GM18498 (cell line): ENCODE results near the gene TIA1.
"Not testable (repeated sequence)": the region's sequence is repeated elsewhere in the genome, so short reads cannot be mapped to it uniquely, and the experiment has no call there.

Experiments used
- ATAC-seq: cut with Tn5 transposase; IDR thresholded peaks from one replicate; pipeline ENCODE4 v1.9.1; 2021; ENCODE audit warnings: mild to moderate bottlenecking, moderate library complexity; ENCODE audit not compliant: unreplicated experiment

Gene TIA1, protein sequence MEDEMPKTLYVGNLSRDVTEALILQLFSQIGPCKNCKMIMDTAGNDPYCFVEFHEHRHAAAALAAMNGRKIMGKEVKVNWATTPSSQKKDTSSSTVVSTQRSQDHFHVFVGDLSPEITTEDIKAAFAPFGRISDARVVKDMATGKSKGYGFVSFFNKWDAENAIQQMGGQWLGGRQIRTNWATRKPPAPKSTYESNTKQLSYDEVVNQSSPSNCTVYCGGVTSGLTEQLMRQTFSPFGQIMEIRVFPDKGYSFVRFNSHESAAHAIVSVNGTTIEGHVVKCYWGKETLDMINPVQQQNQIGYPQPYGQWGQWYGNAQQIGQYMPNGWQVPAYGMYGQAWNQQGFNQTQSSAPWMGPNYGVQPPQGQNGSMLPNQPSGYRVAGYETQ

GRCh38 chr2:70248181-70248847 lies at the start of gene TIA1:
TIA1 (minus strand) TSS chr2:70248628; CDS start chr2:70248430, 198 bp downstream.
- ATAC-seq = peak; percentile 95

- not testable (repeated sequence) for ATAC-seq
Observed at GRCh38 chr2:70297828-70298227, 49.4 kb upstream of the TIA1 start.

DNA sequence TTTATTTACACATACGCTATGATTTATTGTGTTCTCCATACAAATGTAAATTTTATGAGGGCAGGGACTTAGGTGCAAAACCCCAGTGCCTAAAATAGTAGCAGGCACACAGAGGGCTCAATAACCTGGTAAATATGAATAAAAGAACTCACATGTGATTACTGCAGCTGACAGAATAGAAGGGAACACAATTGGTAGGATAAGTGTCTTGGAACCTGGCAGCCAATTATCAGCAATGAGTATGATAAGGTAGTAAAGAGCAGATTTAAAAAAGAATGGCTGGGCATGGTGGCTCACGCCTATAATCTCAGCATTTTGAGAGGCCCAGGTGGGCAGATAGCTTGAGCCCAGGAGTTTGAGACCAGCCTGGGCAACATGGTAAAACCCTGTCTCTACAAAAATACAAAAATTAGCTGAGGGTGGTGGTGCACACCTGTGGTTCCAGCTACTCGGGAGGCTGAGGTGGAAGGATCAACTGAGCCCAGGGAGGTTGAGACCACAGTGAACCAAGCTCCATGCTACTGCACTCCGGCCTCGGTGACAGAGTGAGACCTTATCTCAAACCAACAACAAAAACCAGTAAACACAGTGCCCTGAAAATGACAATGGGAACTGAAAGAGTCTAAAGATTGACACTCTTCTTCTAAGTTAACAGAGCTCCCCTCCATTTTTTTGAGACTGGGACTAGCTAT lies 35.2 kb upstream of the TIA1 start:
- ATAC-seq = no peak

DNA sequence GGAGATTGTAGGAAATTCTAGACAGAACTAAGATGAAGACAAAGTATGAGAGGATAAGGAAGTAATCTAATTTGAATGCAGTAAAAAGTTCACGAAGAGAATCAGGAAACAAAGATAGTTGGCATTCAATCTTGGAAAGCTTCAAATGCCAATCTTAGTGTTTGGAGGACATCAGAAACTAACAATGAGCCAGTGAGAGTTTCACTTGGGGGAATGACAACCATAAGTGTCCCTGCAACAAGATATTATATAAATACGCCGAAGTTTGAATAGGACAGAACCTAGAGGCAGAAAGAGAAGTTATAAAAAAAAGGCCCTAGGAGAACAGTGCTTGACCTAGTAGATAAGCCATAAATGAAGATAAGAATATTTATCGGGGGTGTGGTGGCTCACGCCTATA lies 34.0 kb upstream of the TIA1 start:
- ATAC-seq = no peak

DNA sequence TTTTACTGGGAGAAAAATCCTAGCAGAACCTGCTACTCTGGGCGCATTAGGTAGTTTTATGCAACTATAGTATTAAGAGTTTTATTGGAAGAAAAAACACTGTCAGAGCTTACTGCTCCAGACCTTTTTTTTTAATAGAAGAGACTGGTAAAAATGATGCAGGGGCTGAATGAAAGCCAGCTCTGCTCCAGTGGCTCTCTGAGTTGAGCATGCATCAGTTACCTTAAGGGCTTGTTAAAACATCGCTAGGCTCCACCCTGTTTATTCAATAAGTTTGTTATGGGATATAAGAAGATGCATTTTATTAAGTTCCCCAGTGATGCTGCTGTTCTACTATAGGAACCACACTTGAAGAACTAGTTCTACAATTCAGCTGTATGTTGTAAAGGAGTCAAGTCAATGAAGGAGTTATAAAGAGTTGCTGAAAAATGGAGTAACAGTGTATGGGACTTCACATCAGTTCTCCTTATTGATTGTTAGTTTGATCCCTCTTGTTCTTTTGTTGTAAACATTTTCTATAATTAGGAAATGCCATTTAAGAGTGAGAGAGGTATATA lies 31.9 kb upstream of the TIA1 start:
- ATAC-seq = no peak

DNA sequence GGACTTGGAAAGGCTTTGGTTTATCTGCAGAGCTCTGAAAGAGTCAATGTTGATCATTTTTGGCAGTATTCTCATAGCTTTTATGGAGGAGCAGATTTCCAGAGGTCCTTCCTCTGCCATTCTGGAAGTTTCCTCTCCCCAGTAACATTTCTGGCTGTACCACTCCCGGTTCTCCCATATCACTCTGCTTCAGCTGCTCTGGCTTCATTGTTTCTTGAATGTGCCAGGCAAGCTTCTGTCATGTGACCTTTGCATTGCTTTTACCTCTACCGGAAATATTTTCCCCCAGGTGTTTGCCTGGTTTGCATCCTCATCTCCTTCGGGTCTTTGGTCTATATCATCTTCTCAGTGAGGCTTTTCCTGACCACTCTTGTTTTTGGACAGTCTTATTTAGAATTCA lies 21.9 kb upstream of the TIA1 start:
- no peak for ATAC-seq

DNA sequence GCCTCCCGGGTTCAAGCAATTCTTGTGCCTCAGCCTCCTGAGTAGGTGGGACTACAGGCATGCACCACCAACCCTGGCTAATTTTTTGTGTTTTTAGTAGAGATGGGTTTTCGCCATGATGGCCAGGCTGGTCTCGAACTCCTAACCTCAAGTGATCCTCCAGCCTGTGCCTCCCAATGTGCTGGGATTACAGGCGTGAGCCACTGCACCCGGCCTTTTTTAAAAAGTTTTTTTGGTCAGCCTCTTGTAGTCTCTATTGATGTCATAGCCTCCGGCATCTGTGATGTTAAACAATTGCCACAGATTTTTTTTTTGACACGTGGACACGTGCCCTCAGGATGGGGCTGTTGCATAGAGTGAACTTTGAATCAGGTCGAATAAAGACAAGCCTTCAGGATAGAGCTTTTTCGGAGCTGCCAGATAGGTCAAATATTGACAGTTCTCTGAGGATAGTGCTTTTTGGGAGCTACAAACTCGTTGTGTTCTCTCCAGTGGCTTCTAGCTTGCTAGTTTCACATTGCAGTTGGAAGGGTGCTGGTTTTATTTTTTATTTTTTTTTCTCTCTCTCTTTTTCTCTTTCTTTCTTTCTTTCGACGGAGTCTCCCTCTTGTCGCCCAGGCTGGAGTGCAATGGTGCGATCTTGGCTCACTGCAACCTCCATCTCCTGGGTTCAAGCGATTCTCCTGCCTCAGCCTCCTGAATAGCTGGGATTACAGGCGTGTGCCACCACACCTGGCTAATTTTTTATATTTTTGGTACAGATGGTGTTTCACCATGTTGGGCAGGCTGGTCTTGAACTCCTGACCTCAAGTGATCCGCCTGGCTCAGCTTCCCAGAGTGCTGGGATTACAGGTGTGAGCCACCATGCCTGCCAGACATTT lies 21.2 kb upstream of the TIA1 start:
- not testable (repeated sequence) for ATAC-seq

GRCh38 chr2:70266925-70267324 lies 18.5 kb upstream of the TIA1 start:
- not testable (repeated sequence) for ATAC-seq

DNA sequence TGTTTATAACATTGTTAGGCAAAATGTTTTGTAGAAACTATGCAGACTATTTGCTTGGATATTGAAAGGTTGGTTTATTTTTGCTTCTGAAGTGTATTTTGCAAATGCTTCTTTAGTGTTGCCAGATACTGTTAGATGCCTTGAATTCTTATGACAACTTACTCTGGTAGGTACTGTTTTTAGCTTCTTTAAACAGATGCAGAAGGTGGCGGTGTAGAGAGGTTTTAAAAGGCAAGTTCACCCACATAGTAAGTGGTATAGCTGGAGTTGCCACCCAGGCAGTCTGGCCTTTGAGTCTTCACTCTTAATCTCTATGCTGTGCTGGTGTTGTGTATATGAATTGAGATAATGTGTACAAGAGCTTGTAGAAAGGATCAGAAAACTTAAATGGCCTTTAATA lies 13.1 kb upstream of the TIA1 start:
- ATAC-seq = no peak

GRCh38 chr2:70258532-70258875 lies 10.1 kb upstream of the TIA1 start:
- no peak for ATAC-seq

GRCh38 chr2:70255637-70256314 lies 7.3 kb upstream of the TIA1 start:
- ATAC-seq = no peak

DNA sequence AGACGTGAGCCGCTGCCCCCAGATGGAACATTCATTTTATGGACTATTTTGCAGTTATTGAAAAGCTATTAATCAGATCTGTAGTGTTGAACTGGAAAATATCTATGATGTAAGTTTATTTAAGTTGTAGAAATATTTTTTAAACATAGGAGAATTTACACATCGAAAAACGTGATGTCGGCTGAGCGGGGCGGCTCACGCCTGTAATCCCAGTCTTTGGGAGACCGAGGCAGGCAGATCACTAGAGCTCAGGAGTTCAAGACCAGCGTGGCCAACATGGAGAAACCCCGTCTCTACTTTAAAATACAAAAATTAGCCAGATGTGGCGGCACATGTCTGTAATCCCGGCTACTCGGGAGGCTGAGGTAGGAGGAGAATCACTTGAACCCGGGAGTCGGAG lies 2.0 kb upstream of the TIA1 start:
- no peak for ATAC-seq

DNA sequence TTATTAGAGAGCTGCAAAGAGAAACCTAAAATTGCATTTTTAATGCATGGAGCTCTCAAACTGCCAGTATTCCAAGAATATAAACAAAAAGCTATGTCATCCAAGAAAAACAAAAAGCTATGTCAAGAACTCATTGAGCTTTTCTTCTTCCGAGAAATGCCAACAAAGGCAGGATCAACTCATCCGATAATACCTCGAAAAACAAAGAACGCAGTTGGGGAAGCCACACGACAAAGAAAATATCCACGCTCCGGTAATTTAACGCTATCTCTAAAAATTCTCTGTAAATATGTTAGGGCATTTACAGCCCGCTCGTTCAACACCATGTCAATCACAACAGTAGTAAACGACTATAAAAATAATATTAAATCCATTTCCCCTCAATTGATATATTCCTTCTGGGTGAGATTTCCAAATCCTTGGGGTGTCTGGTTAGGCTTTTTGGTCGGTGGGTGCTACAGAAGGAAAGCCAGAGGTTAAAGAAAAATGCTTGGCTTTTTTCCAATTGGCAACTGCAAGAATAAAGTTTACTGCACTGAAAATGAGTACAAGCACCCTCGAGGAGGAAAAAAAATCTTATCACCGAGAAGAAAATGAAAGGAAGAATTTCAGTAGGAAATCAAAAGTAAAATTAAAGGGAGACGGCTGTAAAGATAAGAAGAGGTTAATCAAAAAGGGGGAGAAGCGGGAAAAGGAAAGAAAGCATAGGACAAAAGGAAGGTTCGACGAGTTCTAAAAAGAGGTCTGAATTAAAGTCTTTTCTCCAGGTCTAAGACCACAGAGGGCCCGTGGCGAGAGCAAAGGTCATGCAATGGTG lies 856 bp downstream of the TIA1 start:
- ATAC-seq = no peak

GRCh38 chr2:70243806-70244584 lies 4.4 kb downstream of the TIA1 start:
- ATAC-seq = no peak

DNA sequence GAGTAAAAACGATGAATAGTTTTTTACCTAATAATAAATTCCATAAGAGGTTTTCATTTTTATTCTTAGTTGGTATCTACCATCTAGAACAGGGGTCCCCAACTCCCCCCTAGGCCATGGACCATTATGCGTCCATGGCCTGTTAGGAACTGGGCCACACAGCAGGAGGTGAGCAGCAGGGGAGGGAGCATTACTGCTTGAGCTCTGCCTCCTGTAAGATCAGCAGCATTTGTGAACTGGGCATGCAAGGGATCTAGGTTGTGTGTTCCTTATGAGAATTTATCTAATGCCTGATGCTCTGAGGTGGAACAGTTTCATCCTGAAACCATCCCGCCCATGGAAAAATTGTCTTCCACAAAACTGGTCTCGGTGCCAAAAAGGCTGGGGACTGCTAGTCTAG lies 5.9 kb downstream of the TIA1 start:
- ATAC-seq = no peak

GRCh38 chr2:70241340-70241739 lies 7.1 kb downstream of the TIA1 start:
- no peak for ATAC-seq

GRCh38 chr2:70240599-70240998 lies 7.8 kb downstream of the TIA1 start:
- no peak for ATAC-seq

- no peak for ATAC-seq
Observed at GRCh38 chr2:70233926-70234325, 14.5 kb downstream of the TIA1 start.

- ATAC-seq = no peak
Observed at GRCh38 chr2:70226781-70227180, 21.6 kb downstream of the TIA1 start.
